ENCODE measurements around the gene MRPS25. TPM values are rescaled to one million over a fixed set of nuclear protein-coding genes. Genes with fewer than 3 reads are reported as not detected.

The MRPS25 gene
- total and polyA plus RNA-seq, 2 experiments from 2014 or later = 42.1 to 96.9 TPM

DNA sequence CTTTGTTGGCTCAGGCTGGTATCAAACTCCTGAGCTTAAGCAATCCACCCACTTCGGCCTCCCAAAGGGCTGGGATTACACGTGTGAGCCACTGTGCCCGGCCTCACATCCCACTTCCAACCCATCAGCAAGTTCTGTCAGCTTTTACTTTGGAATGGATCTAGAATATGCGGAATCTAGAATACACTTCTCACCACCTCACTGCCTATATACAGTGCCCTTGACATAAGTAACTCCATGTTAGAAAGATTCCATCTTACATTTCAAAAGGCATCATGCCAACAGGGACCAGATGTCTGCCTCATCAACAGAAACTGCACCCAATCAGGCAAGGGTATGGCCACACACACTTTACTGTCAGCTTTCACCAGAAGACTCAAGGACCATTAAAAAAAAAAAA, 43.8 kb upstream of the MRPS25 start:
- no peak overlapping the region for H3K27ac ChIP-seq

DNA sequence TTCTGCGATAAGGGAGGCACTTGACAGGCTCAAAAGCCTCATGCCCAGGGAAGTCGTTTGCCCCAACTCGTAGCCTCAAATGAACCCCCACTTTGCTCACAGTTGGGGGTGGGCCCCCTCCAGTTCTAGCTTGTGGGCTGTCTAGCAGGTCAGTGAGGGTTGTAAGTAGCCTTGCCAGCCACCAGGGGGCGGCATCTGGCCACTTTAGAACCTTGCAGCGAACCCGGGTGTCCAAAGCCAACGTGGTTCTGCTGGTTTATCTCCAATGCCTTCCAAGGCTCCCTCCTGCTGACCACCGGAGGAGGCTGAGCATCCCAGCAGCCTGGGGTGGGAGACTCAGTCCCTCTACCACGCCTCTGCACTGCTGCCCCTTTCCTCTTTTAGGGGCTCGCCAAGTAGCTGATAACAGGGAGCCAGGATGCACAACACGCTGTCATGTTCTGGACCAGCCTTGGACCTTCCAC, 43.0 kb upstream of the MRPS25 start:
- no peak overlapping the region for H3K4me3 ChIP-seq
- TF ChIP-seq, protein P1, sequence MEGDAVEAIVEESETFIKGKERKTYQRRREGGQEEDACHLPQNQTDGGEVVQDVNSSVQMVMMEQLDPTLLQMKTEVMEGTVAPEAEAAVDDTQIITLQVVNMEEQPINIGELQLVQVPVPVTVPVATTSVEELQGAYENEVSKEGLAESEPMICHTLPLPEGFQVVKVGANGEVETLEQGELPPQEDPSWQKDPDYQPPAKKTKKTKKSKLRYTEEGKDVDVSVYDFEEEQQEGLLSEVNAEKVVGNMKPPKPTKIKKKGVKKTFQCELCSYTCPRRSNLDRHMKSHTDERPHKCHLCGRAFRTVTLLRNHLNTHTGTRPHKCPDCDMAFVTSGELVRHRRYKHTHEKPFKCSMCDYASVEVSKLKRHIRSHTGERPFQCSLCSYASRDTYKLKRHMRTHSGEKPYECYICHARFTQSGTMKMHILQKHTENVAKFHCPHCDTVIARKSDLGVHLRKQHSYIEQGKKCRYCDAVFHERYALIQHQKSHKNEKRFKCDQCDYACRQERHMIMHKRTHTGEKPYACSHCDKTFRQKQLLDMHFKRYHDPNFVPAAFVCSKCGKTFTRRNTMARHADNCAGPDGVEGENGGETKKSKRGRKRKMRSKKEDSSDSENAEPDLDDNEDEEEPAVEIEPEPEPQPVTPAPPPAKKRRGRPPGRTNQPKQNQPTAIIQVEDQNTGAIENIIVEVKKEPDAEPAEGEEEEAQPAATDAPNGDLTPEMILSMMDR (IDR thresholded peaks at IDR 0.05; ENCODE audit: low read depth, low read length) = peak; percentile 97
- H3K27ac ChIP-seq = no peak overlapping the region
- DNase-seq (ENCODE audit: low read depth in 1 of 2, low spot score in 1 of 2) = peak; percentile 84 to 85
- H3K4me1 ChIP-seq (ENCODE audit: low read depth) = peaks cover 4% of the 10 kb centered on the region
- no peaks in the 10 kb centered on the region for H3K9me3 ChIP-seq (ENCODE audit: low read depth)
- no peaks in the 10 kb centered on the region for H3K27me3 ChIP-seq
- H3K36me3 ChIP-seq = no peaks in the 10 kb centered on the region

More for the DNA sequence above, 43.8 kb upstream of the MRPS25 start:
- Histone ChIP-seq H3K27me3 (no peaks in the 10 kb centered on the region), H3K9me3 (ENCODE audit: low read depth) (no peaks in the 10 kb centered on the region), H3K4me1 (ENCODE audit: low read depth) (peaks cover 4% of the 10 kb centered on the region), H3K4me3 (no peak overlapping the region), H3K36me3 (no peaks in the 10 kb centered on the region)
- no peak for DNase-seq (ENCODE audit: low read depth in 1 of 2, low spot score in 1 of 2)
- TF ChIP-seq, protein P1 (IDR thresholded peaks at IDR 0.05; ENCODE audit: low read depth, low read length) = no peak

DNA sequence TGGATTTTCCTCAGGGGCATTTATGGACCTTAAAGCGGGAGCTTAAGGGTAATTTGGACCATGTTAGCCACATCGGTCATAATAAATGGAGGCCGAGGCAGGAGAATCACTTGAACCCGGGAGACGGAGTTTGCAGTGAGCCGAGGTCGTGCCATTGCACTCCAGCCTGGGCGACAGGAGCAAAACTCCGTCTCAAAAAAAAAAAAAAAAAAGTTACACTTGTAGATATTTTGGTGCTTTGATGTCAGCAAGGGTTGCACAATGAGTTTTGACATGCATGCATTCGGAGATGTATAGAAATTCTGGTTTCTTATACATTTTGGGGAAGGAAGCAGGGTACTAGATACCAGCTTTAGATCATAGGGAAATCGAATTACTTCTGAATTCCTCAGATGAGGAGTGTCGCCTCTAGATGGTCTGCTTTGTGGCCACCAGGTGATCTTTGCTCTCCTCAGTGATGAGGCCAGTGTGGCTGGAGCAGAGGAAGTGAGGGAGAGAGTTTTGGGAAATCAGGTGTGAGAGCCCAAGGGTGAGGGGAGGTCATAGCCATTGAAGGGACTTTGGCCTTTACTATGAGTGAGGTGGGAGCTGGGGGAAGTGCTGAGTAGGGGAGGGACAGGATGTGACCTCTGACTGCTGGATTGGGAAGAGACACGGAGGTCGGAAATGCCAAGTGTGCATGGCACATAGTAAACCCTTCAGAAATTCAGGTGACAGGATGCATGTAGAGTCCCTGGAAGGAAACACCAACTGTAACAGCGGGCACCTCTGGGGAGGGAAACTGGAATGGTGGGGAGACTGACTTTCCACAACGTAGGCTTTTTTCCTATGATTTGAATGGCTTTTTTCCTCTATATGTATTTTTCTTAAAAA, 42.2 kb upstream of the MRPS25 start:
- H3K4me3 ChIP-seq = no peak overlapping the region
- H3K9me3 ChIP-seq (ENCODE audit: low read depth) = no peaks in the 10 kb centered on the region
- H3K27me3 ChIP-seq = no peaks in the 10 kb centered on the region
- TF ChIP-seq, protein P1 (IDR thresholded peaks at IDR 0.05; ENCODE audit: low read depth, low read length) = no peak
- H3K4me1 ChIP-seq (ENCODE audit: low read depth) = peaks cover 4% of the 10 kb centered on the region
- no peak for DNase-seq (ENCODE audit: low read depth in 1 of 2, low spot score in 1 of 2)
- no peaks in the 10 kb centered on the region for H3K36me3 ChIP-seq
- H3K27ac ChIP-seq = no peak overlapping the region

DNA sequence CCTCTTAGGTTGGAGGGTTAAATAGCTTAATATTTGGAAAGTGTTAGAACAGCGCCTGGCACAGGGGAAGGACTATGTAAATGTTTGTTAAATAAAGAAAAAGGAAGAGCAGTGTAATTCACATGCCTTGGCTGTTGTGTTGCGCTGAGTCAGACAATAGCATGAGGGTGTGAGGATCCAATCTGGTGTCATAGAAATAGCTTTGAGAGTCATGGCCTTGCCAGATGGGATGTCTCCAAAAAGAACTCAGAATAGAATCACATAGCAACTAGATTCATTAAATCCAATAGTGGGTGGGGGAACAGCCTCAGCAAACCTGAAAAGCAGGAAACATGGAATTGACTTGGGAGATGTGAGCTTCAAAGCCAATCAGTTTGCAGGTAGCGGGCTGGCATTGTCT, 37.7 kb upstream of the MRPS25 start:
- H3K27ac ChIP-seq = no peak overlapping the region
- no peaks in the 10 kb centered on the region for H3K4me1 ChIP-seq (ENCODE audit: low read depth)
- no peaks in the 10 kb centered on the region for H3K36me3 ChIP-seq
- H3K27me3 ChIP-seq = no peaks in the 10 kb centered on the region
- TF ChIP-seq, protein P1 (IDR thresholded peaks at IDR 0.05; ENCODE audit: low read depth, low read length) = no peak
- H3K9me3 ChIP-seq (ENCODE audit: low read depth) = no peaks in the 10 kb centered on the region
- H3K4me3 ChIP-seq = no peak overlapping the region
- DNase-seq (ENCODE audit: low read depth in 1 of 2, low spot score in 1 of 2) = no peak

DNA sequence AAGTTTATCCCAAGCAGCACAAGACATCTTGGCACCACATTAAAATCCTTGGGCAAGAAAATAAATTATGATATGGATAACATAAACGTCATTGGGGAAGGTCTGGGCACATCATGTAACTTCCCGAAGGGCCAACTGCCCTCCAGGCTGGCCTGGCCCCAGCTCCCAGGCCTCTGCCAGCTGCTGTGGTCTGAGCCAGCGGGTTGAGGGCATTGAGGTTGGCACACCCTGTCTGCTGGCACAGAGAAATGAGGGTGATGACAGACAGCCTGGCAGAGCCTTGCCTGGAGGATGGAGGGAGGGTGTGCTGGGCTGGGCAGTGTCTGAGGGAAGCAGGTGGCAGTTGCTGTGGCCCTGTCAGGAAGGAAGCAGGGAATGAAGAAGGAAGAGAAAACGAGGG, 37.1 kb upstream of the MRPS25 start:
- Histone ChIP-seq H3K4me3 (no peak overlapping the region), H3K27ac (no peak overlapping the region), H3K9me3 (ENCODE audit: low read depth) (no peaks in the 10 kb centered on the region), H3K27me3 (no peaks in the 10 kb centered on the region), H3K36me3 (no peaks in the 10 kb centered on the region), H3K4me1 (ENCODE audit: low read depth) (no peaks in the 10 kb centered on the region)
- TF ChIP-seq, protein P1 (IDR thresholded peaks at IDR 0.05; ENCODE audit: low read depth, low read length) = no peak
- no peak for DNase-seq (ENCODE audit: low read depth in 1 of 2, low spot score in 1 of 2)

All from cardiac muscle cell (in vitro differentiated cells and primary cell).